ENCODE measurements around the gene STK11.

STK11 gene

GRCh38 chr19:1159864-1160595 is 45.5 kb upstream of the STK11 start:
- no peak overlapping the region for H3K27ac ChIP-seq
- TF ChIP-seq CTCF (IDR thresholded peaks at IDR 0.05) (no peak), ZFX (IDR thresholded peaks at IDR 0.05; ENCODE audit: borderline replicate concordance) (no peak)

- no peak for TF ChIP-seq CTCF (IDR thresholded peaks at IDR 0.05)
- no peak for TF ChIP-seq ZFX (IDR thresholded peaks at IDR 0.05; ENCODE audit: borderline replicate concordance)
- H3K27ac ChIP-seq: no peak overlapping the region
These were observed 43.9 kb upstream of the STK11 start for GRCh38 chr19:1161716-1162115.

GRCh38 chr19:1162404-1163282 is 42.9 kb upstream of the STK11 start:
- TF ChIP-seq ZFX (IDR thresholded peaks at IDR 0.05; ENCODE audit: borderline replicate concordance) (no peak), CTCF (IDR thresholded peaks at IDR 0.05) (no peak)
- H3K27ac ChIP-seq: no peak overlapping the region

GRCh38 chr19:1163283-1163933 is 42.2 kb upstream of the STK11 start:
- TF ChIP-seq ZFX (IDR thresholded peaks at IDR 0.05; ENCODE audit: borderline replicate concordance): no peak
- TF ChIP-seq CTCF (IDR thresholded peaks at IDR 0.05): no peak
- peak overlapping the region; percentile 56 for H3K27ac ChIP-seq

GRCh38 chr19:1163934-1164683 is 41.5 kb upstream of the STK11 start:
- no peak for TF ChIP-seq CTCF (IDR thresholded peaks at IDR 0.05)
- no peak for TF ChIP-seq ZFX (IDR thresholded peaks at IDR 0.05; ENCODE audit: borderline replicate concordance)
- H3K27ac ChIP-seq: peak overlapping the region; percentile 56

- H3K27ac ChIP-seq: peak overlapping the region; percentile 73
- TF ChIP-seq ZFX (IDR thresholded peaks at IDR 0.05; ENCODE audit: borderline replicate concordance) (no peak), CTCF (IDR thresholded peaks at IDR 0.05) (no peak)
These were observed 40.7 kb upstream of the STK11 start for GRCh38 chr19:1164684-1165531.

Data from 22Rv1 (cell line).